ENCODE results near the gene CAMK1D. TPM values are rescaled to one million over a fixed set of nuclear protein-coding genes. Genes with fewer than 3 reads are reported as not detected.
A peak's percentile ranks its signal among the peaks of the same experiment; 100 is the strongest.

The CAMK1D gene
- total and polyA plus RNA-seq, 2 experiments from 2014 or later, result 4.6 to 7.2 TPM

- Mint-ChIP-seq H3K36me3 (ENCODE audit: low read depth) (no peaks in the 10 kb centered on the region), H3K27ac (no peak overlapping the region), H3K9me3 (no peaks in the 10 kb centered on the region), H3K4me3 (no peak overlapping the region), H3K4me1 (no peaks in the 10 kb centered on the region; the same call in 2 of the 3 replicates), H3K27me3 (ENCODE audit: insufficient read depth, low read depth, poor library complexity) (peaks cover 4% of the 10 kb centered on the region)
- H3K4me2 ChIP-seq, result no peak overlapping the region
- no peak for TF ChIP-seq POLR2AphosphoS5 (IDR thresholded peaks at IDR 0.05; ENCODE audit: low read depth)
- no peak for TF ChIP-seq ZNF331 (CRISPR knock-in tag; IDR thresholded peaks at IDR 0.05; ENCODE audit: low read depth)
- no peak for TF ChIP-seq CREB1 (CRISPR knock-in tag; IDR thresholded peaks at IDR 0.05; ENCODE audit: low read depth)
- no peak for TF ChIP-seq EZH2phosphoT487 (IDR thresholded peaks at IDR 0.05; ENCODE audit: unreplicated experiment)
- no peak for TF ChIP-seq STAT1 (IDR thresholded peaks at IDR 0.05; ENCODE audit: unreplicated experiment)
- TF ChIP-seq EZH2 (IDR thresholded peaks at IDR 0.05; ENCODE audit: low read depth, unreplicated experiment), result no peak
- TF ChIP-seq, protein P1, sequence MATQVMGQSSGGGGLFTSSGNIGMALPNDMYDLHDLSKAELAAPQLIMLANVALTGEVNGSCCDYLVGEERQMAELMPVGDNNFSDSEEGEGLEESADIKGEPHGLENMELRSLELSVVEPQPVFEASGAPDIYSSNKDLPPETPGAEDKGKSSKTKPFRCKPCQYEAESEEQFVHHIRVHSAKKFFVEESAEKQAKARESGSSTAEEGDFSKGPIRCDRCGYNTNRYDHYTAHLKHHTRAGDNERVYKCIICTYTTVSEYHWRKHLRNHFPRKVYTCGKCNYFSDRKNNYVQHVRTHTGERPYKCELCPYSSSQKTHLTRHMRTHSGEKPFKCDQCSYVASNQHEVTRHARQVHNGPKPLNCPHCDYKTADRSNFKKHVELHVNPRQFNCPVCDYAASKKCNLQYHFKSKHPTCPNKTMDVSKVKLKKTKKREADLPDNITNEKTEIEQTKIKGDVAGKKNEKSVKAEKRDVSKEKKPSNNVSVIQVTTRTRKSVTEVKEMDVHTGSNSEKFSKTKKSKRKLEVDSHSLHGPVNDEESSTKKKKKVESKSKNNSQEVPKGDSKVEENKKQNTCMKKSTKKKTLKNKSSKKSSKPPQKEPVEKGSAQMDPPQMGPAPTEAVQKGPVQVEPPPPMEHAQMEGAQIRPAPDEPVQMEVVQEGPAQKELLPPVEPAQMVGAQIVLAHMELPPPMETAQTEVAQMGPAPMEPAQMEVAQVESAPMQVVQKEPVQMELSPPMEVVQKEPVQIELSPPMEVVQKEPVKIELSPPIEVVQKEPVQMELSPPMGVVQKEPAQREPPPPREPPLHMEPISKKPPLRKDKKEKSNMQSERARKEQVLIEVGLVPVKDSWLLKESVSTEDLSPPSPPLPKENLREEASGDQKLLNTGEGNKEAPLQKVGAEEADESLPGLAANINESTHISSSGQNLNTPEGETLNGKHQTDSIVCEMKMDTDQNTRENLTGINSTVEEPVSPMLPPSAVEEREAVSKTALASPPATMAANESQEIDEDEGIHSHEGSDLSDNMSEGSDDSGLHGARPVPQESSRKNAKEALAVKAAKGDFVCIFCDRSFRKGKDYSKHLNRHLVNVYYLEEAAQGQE (IDR thresholded peaks at IDR 0.05; ENCODE audit: unreplicated experiment), result no peak
- TF ChIP-seq, protein P2, sequence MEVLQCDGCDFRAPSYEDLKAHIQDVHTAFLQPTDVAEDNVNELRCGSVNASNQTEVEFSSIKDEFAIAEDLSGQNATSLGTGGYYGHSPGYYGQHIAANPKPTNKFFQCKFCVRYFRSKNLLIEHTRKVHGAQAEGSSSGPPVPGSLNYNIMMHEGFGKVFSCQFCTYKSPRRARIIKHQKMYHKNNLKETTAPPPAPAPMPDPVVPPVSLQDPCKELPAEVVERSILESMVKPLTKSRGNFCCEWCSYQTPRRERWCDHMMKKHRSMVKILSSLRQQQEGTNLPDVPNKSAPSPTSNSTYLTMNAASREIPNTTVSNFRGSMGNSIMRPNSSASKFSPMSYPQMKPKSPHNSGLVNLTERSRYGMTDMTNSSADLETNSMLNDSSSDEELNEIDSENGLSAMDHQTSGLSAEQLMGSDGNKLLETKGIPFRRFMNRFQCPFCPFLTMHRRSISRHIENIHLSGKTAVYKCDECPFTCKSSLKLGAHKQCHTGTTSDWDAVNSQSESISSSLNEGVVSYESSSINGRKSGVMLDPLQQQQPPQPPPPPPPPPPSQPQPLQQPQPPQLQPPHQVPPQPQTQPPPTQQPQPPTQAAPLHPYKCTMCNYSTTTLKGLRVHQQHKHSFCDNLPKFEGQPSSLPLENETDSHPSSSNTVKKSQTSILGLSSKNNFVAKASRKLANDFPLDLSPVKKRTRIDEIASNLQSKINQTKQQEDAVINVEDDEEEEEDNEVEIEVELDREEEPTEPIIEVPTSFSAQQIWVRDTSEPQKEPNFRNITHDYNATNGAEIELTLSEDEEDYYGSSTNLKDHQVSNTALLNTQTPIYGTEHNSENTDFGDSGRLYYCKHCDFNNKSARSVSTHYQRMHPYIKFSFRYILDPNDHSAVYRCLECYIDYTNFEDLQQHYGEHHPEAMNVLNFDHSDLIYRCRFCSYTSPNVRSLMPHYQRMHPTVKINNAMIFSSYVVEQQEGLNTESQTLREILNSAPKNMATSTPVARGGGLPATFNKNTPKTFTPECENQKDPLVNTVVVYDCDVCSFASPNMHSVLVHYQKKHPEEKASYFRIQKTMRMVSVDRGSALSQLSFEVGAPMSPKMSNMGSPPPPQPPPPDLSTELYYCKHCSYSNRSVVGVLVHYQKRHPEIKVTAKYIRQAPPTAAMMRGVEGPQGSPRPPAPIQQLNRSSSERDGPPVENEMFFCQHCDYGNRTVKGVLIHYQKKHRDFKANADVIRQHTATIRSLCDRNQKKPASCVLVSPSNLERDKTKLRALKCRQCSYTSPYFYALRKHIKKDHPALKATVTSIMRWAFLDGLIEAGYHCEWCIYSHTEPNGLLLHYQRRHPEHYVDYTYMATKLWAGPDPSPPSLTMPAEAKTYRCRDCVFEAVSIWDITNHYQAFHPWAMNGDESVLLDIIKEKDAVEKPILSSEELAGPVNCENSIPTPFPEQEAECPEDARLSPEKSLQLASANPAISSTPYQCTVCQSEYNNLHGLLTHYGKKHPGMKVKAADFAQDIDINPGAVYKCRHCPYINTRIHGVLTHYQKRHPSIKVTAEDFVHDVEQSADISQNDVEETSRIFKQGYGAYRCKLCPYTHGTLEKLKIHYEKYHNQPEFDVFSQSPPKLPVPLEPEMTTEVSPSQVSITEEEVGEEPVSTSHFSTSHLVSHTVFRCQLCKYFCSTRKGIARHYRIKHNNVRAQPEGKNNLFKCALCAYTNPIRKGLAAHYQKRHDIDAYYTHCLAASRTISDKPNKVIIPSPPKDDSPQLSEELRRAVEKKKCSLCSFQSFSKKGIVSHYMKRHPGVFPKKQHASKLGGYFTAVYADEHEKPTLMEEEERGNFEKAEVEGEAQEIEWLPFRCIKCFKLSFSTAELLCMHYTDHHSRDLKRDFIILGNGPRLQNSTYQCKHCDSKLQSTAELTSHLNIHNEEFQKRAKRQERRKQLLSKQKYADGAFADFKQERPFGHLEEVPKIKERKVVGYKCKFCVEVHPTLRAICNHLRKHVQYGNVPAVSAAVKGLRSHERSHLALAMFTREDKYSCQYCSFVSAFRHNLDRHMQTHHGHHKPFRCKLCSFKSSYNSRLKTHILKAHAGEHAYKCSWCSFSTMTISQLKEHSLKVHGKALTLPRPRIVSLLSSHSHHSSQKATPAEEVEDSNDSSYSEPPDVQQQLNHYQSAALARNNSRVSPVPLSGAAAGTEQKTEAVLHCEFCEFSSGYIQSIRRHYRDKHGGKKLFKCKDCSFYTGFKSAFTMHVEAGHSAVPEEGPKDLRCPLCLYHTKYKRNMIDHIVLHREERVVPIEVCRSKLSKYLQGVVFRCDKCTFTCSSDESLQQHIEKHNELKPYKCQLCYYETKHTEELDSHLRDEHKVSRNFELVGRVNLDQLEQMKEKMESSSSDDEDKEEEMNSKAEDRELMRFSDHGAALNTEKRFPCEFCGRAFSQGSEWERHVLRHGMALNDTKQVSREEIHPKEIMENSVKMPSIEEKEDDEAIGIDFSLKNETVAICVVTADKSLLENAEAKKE (CRISPR knock-in tag; IDR thresholded peaks at IDR 0.05), result no peak
- no peak for TF ChIP-seq JUNB (IDR thresholded peaks at IDR 0.05; ENCODE audit: unreplicated experiment)
- no peak for TF ChIP-seq ETS1 (IDR thresholded peaks at IDR 0.05)
- no peak for TF ChIP-seq ZNF114 (CRISPR knock-in tag; IDR thresholded peaks at IDR 0.05)
- TF ChIP-seq NANOG (IDR thresholded peaks at IDR 0.05; ENCODE audit: borderline replicate concordance), result no peak
- no peak for TF ChIP-seq CTCF (conservative IDR thresholded peaks at IDR 0.05; ENCODE audit: low read depth in 2 of 2)
- H3F3A ChIP-seq (replicated peaks; ENCODE audit: low read depth), result no peaks in the 10 kb centered on the region
- no peaks in the 10 kb centered on the region for H3K36me3 ChIP-seq (ENCODE audit: insufficient read depth)
- no peaks in the 10 kb centered on the region for H3K27me3 ChIP-seq (ENCODE audit: insufficient read depth)
- no peak for DNase-seq (ENCODE audit: low spot score)
- no peaks in the 10 kb centered on the region for H3K79me2 ChIP-seq (replicated peaks; ENCODE audit: insufficient read depth)
- no peak overlapping the region for H3K4me3 ChIP-seq
- H4K20me1 ChIP-seq (replicated peaks; ENCODE audit: insufficient read depth), result no peaks in the 10 kb centered on the region
- no peak for ATAC-seq
- H2AFZ ChIP-seq, result peak overlapping the region; percentile 98; the same call in 1 of the 2 replicates
- H3K27ac ChIP-seq (ENCODE audit: low read depth), result no peak overlapping the region
- no peaks in the 10 kb centered on the region for H3K9me2 ChIP-seq (ENCODE audit: insufficient read depth)
- no peaks in the 10 kb centered on the region for H3K4me1 ChIP-seq (ENCODE audit: insufficient read depth)
Observed at GRCh38 chr10:12846718-12847117, 497.4 kb downstream of the CAMK1D start.
